GM08714 (cell line): Measurements from ENCODE around the gene REXO1.

Experiments
- H3K4me3 ChIP-seq: fragments of 200-500 bp; sonication (Bioruptor generic); 2 replicates; pipeline ENCODE4 v1.5.1; 2014; ENCODE audit warnings: mild to moderate bottlenecking, low read length, inconsistent platforms
- ZNF274 ChIP-seq: IDR thresholded peaks from 2 replicates; pipeline ENCODE4 v1.6.1; 2012; ENCODE audit warnings: mild to moderate bottlenecking, low read depth, low read length

The REXO1 gene

GRCh38 chr19:1783354-1783753 is 64.9 kb downstream of the REXO1 start:
- TF ChIP-seq ZNF274: no peak
- no peak overlapping the region for H3K4me3 ChIP-seq

GRCh38 chr19:1782521-1782920 is 65.8 kb downstream of the REXO1 start:
- no peak for TF ChIP-seq ZNF274

DNA sequence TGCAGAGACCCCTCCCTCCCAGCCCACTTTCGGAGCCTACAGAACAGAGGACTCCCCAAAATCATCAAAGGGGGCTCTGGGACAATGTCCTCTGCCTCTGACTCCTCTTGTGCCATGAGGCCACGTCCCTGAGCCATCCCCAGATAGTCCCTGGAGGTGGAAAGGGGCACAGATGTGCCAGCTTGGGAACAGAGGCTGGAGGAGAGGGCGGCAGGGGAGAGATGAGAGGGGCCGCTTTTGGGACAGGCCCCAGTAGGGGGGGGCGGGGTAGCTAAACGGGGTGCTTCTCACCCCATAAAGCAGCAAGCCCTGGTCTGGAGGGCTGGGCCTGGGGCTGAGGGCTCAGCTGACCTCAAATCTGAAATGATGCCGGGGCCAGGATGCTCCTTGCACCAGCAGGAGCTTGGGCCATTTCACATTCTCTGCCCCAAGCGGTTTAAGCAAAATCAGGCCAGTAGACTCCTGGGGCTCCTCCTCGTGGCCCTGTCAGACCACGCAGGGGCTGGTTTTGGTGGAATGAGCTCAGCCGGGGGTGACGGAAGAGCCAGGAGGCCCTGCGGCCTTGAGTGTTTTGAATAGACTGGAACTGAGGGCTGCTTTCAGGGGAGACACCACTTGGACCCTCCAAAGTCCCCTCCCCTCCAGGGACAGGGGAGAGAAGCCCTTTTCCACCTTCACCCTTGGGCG is 67.9 kb downstream of the REXO1 start:
- no peak for TF ChIP-seq ZNF274
- no peak overlapping the region for H3K4me3 ChIP-seq

More at GRCh38 chr19:1782521-1782920, 65.8 kb downstream of the REXO1 start:
- no peak overlapping the region for H3K4me3 ChIP-seq

GRCh38 chr19:1779574-1779973 is 68.7 kb downstream of the REXO1 start:
- no peak overlapping the region for H3K4me3 ChIP-seq
- TF ChIP-seq ZNF274: no peak

- H3K4me3 ChIP-seq: no peak overlapping the region
- TF ChIP-seq ZNF274: no peak
Measured at GRCh38 chr19:1777149-1777548, 71.1 kb downstream of the REXO1 start.

GRCh38 chr19:1776606-1777147 is 71.6 kb downstream of the REXO1 start:
- no peak for TF ChIP-seq ZNF274
- H3K4me3 ChIP-seq: no peak overlapping the region

DNA sequence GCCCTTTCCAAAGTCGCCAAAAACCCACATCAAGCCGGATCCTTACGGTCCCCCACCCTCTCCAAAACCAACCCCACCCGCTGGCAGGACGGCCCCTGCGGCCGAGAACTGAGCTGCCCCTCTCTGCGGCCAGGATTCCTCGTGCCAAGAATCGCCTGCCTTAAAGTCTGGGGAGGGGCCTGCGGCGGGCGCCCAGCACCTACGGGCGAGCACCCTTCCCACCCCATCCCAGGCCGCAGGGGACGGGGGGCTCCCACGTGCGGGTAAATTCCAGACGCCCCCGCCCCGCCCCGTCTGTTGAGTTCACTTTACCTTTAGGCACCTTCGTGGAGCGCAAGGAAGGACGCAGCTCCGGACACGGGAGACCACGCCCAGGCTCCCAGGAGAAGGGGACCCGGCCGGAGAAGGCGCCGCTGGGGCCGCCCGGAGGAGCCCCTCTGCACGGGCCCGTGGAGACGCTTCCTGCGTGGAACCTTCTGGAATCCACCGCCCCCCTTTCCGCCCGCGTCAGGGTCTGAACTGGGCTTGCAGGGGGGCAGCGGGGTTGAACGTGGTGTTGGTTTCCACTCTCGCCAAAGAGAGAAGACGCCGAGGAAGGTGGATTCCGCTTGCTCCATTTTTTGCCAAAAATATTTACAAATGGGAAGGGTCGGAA is 72.2 kb downstream of the REXO1 start:
- no peak overlapping the region for H3K4me3 ChIP-seq
- TF ChIP-seq ZNF274: no peak

- no peak for TF ChIP-seq ZNF274
- no peak overlapping the region for H3K4me3 ChIP-seq
Measured at GRCh38 chr19:1774989-1775772, 73.1 kb downstream of the REXO1 start.

- TF ChIP-seq ZNF274: no peak
- no peak overlapping the region for H3K4me3 ChIP-seq
Measured at GRCh38 chr19:1773184-1773583, 75.1 kb downstream of the REXO1 start.

DNA sequence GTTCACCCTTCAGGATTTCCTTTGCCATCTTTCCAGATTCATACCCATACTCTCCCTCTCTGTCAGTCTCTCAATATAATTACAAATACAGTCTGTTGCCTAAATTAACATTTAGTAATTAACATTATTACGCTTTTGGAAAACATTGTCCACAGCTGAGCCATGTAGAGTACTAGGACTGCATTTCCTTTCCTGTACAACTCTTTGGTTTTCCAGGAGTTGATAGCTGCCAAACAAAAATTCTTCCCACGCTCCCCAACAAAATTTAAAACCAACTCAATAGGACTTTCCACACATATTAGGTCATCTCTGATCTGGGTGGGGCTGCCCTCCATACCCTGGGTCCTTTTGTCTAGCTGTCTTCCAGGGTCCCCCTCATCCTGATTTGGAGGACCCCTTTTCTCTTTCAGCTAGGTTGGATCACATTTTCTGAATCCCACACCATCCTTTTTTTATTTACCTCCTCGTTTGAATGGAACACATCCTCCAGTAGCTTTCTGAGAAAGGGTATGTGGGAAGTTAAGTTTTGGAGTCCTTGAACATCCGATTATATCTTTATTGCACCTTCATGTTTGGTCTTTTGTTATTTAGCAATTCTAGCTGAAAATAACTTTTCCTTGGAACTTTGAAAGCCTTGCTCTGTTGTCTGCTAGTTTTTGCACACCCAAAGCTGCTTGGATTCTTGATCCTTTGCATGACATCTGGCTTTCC is 77.3 kb downstream of the REXO1 start:
- H3K4me3 ChIP-seq: no peak overlapping the region
- no peak for TF ChIP-seq ZNF274

DNA sequence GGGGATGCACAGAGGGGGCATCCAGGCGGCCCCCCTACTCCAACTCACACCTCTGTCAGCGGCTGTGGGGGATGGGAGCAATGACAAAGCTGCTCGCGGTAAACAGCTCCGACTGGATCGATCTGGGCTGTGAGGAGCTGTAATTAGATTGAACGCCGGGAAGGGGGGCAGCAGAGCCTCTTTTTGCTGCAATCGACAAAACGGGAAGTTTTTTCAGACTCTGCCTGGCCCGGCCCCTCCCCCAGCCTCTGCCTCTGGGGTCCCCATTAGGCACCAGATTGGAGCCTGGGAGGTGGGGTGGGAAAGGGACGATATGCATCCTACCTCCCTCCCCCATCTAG is 78.7 kb downstream of the REXO1 start:
- H3K4me3 ChIP-seq: no peak overlapping the region
- no peak for TF ChIP-seq ZNF274

- no peak for TF ChIP-seq ZNF274
Measured at GRCh38 chr19:1768918-1769644, 79.2 kb downstream of the REXO1 start.

GRCh38 chr19:1768248-1768647 is 80.0 kb downstream of the REXO1 start:
- no peak for TF ChIP-seq ZNF274
- no peak overlapping the region for H3K4me3 ChIP-seq

More at GRCh38 chr19:1768918-1769644, 79.2 kb downstream of the REXO1 start:
- no peak overlapping the region for H3K4me3 ChIP-seq
